HG03045 (cell line): ENCODE measurements around the gene MAGI2.

Experiments
- ATAC-seq: cut with Tn5 transposase; IDR thresholded peaks from one replicate; pipeline ENCODE4 v1.9.1; 2021; ENCODE audit warnings: mild to moderate bottlenecking, moderate library complexity; ENCODE audit not compliant: unreplicated experiment

Gene MAGI2

GRCh38 chr7:78396210-78396609 lies 1057.3 kb downstream of the MAGI2 start:
- no peak for ATAC-seq

- ATAC-seq = no peak
Observed at GRCh38 chr7:78395298-78396036, 1058.0 kb downstream of the MAGI2 start.

GRCh38 chr7:78389022-78389421 lies 1064.4 kb downstream of the MAGI2 start:
- ATAC-seq = no peak

- no peak for ATAC-seq
Observed at GRCh38 chr7:78386520-78386919, 1066.9 kb downstream of the MAGI2 start.

GRCh38 chr7:78383096-78383880 lies 1070.2 kb downstream of the MAGI2 start:
- ATAC-seq = no peak

- ATAC-seq = no peak
Observed at GRCh38 chr7:78379148-78379547, 1074.3 kb downstream of the MAGI2 start.

GRCh38 chr7:78377532-78377931 lies 1075.9 kb downstream of the MAGI2 start:
- no peak for ATAC-seq

- ATAC-seq = no peak
Observed at GRCh38 chr7:78370936-78371335, 1082.5 kb downstream of the MAGI2 start.

- no peak for ATAC-seq
Observed at GRCh38 chr7:78368771-78369170, 1084.7 kb downstream of the MAGI2 start.

- no peak for ATAC-seq
Observed at GRCh38 chr7:78367280-78367773, 1086.1 kb downstream of the MAGI2 start.

- ATAC-seq = no peak
Observed at GRCh38 chr7:78363866-78364265, 1089.6 kb downstream of the MAGI2 start.

GRCh38 chr7:78359836-78360235 lies 1093.6 kb downstream of the MAGI2 start:
- ATAC-seq = no peak

- no peak for ATAC-seq
Observed at GRCh38 chr7:78357709-78358108, 1095.8 kb downstream of the MAGI2 start.

GRCh38 chr7:78355834-78356233 lies 1097.6 kb downstream of the MAGI2 start:
- ATAC-seq = no peak

- no peak for ATAC-seq
Observed at GRCh38 chr7:78350926-78351325, 1102.5 kb downstream of the MAGI2 start.

- ATAC-seq = no peak
Observed at GRCh38 chr7:78350391-78350790, 1103.1 kb downstream of the MAGI2 start.

- ATAC-seq = no peak
Observed at GRCh38 chr7:78346827-78347226, 1106.6 kb downstream of the MAGI2 start.

GRCh38 chr7:78345979-78346378 lies 1107.5 kb downstream of the MAGI2 start:
- ATAC-seq = no peak

GRCh38 chr7:78345293-78345911 lies 1108.1 kb downstream of the MAGI2 start:
- no peak for ATAC-seq

- ATAC-seq = no peak
Observed at GRCh38 chr7:78334426-78334825, 1119.0 kb downstream of the MAGI2 start.

GRCh38 chr7:78333530-78334425 lies 1119.7 kb downstream of the MAGI2 start:
- ATAC-seq = no peak
